Spleen (tissue), 11 donors: ENCODE results near the gene DIP2A. TPM values are rescaled to one million over a fixed set of nuclear protein-coding genes. Genes with fewer than 3 reads are reported as not detected.
"Not testable (repeated sequence)": the region's sequence is repeated elsewhere in the genome, so short reads cannot be mapped to it uniquely, and the experiment has no call there.

Experiments used
- DNase-seq: peaks from one replicate; pipeline ENCODE4 v3.0.0-alpha.2; 2020
- H3K27ac ChIP-seq, 8 donors: fragments of 200-600 bp; sonication (generic) in 7 of 8; 1 replicate in 4 of 8; 2 replicates in 4 of 8; pipeline versions ENCODE4 v1.5.0 to v1.8.0; 2016 to 2021; ENCODE audit warnings: inconsistent platforms in 4 of 8, mild to moderate bottlenecking in 4 of 8, moderate library complexity in 1 of 8
- H3K27me3 ChIP-seq, 7 donors: fragments of 200-600 bp; sonication (generic) in 6 of 7; replicated peaks in 1 of 7; 1 replicate in 4 of 7; 2 replicates in 3 of 7; pipeline versions ENCODE4 v1.5.0 to v1.8.0; 2016 to 2021; ENCODE audit warnings: inconsistent platforms in 3 of 7, mild to moderate bottlenecking in 1 of 7
- H3K36me3 ChIP-seq, 6 donors: fragments of 200-600 bp; sonication (generic) in 5 of 6; 1 replicate in 4 of 6; 2 replicates in 2 of 6; pipeline versions ENCODE4 v1.5.0 to v1.8.0; 2016 to 2021; ENCODE audit warnings: inconsistent platforms in 2 of 6
- H3K4me1 ChIP-seq, 6 donors: fragments of 200-600 bp; sonication (generic) in 5 of 6; 1 replicate in 3 of 6; 2 replicates in 3 of 6; pipeline versions ENCODE4 v1.5.0 to v1.8.0; 2016 to 2021; ENCODE audit warnings: inconsistent platforms in 3 of 6
- H3K4me3 ChIP-seq, 8 donors: fragments of 200-600 bp; sonication (generic) in 7 of 8; 1 replicate in 4 of 8; 2 replicates in 4 of 8; pipeline versions ENCODE4 v1.5.0 to v1.8.0; 2016 to 2021; ENCODE audit warnings: inconsistent platforms in 4 of 8, mild to moderate bottlenecking in 4 of 8, moderate library complexity in 2 of 8
- H3K9me3 ChIP-seq, 8 donors: fragments of 200-600 bp; sonication (generic) in 7 of 8; 1 replicate in 4 of 8; 2 replicates in 4 of 8; pipeline versions ENCODE4 v1.5.0 to v1.8.0; 2016 to 2021; ENCODE audit warnings: inconsistent platforms in 4 of 8
- CTCF ChIP-seq, 11 experiments: fragments of 200-600 bp in 7 of 11; fragments of 450-650 bp in 4 of 11; sonication (generic) in 4 of 11; IDR thresholded peaks in 8 of 11; conservative IDR thresholded peaks in 3 of 11; 1 replicate in 7 of 11; 2 replicates in 4 of 11; pipeline versions ENCODE4 v1.4.0 to v1.8.0; 2016 to 2021; ENCODE audit warnings: antibody characterized with exemption in 11 of 11, inconsistent platforms in 4 of 11, mild to moderate bottlenecking in 1 of 11
- POLR2A ChIP-seq, 3 donors: fragments of 450-650 bp; IDR thresholded peaks; one replicate each; pipeline ENCODE4 v1.5.1; 2017; ENCODE audit warnings: antibody characterized with exemption in 3 of 3, mild to moderate bottlenecking in 1 of 3
- POLR2AphosphoS5 ChIP-seq, 3 donors: sonication (generic); formaldehyde crosslinking; IDR thresholded peaks; one replicate each; pipeline ENCODE4 v1.5.1; 2017; ENCODE audit warnings: antibody characterized with exemption in 3 of 3
- WGBS, 5 donors: extraction: QIAGEN DNeasy Blood & Tissue Kit in 3 of 5; methylation state at CpG; one replicate each; pipeline versions ENCODE4 v1.1.5 to v1.1.7; 2013 to 2018; 5-methylcytosine and 5-hydroxymethylcytosine counted together
- intact Hi-C: fragments of 100-400 bp; cut with DNase I; formaldehyde crosslinking; loops from one replicate; pipeline ENCODE4 v1.15.0; 2023; ENCODE audit warnings: low total_unique reads
- polyA plus RNA-seq, 3 donors: library from polyadenylated mRNA; stranded (reverse); fragments of 200-250 nt; gene quantifications; one replicate each; pipeline ENCODE4 v1.2.1, GENCODE V29; 2013
- total RNA-seq, 7 donors: library from RNA; depleted of rRNA in 3 of 7; stranded (reverse); fragments of >200 nt in 3 of 7; fragmentation: NEBNext Ultra II Directional in 4 of 7; extraction: Animal tissue kit (Norgen Biotek cat#: 25700) in 4 of 7; gene quantifications; one replicate each; pipeline versions ENCODE4 v1.1.0 to v1.2.1, GENCODE V29; 2016 to 2021
- donor health status: healthy with polysubstance abuse.
- donor health status: DM: no; HTN: no; CAD: no; lungs with moderate emphysema.
- donor health status: DM: no; HTN: no; CAD: no.
- donor health status: Bipolar disorder and iron deficiency.
- donor health status: healthy.
- donor health status: DM: no; HTN: no; CAD: no.
- donor health status: DM: yes; HTN: yes; CAD: no.

DIP2A gene
- total and polyA plus RNA-seq, 10 donors: 14.7 to 96.7 (median 64.1) TPM

- Histone ChIP-seq H3K9me3 (no peaks in the 10 kb centered on the region), H3K27ac (peak overlapping the region in 6 of 8 donors; percentile 88 to 96 (median 94)), H3K36me3 (peaks cover 0 to 28% (median 0%) of the 10 kb centered on the region in 6 donors), H3K27me3 (no peaks in the 10 kb centered on the region), H3K4me1 (peaks cover 11 to 77% (median 46%) of the 10 kb centered on the region in 6 donors), H3K4me3 (peak overlapping the region; percentile 86 to 96 (median 92))
- TF ChIP-seq POLR2A (IDR thresholded peaks at IDR 0.05) (no peak), POLR2AphosphoS5 (IDR thresholded peaks at IDR 0.05) (peak in 1 of 3 donors; percentile 48)
- peak; percentile 83 for DNase-seq
- intact Hi-C loops: loop anchor here (5.0 kb wide), 1 partner anchor 137 kb away; the partner anchor contains the start of genes C21orf58 and PCNT
- 2 to 7% (median 5%) methylated on average over 11 to 41 of the region's 41 CpGs for WGBS, 5 donors
These were observed 843 bp downstream of the DIP2A start for GRCh38 chr21:46459356-46460112.

- no peaks in the 10 kb centered on the region for H3K9me3 ChIP-seq
- H3K27me3 ChIP-seq: no peaks in the 10 kb centered on the region
- no peak overlapping the region for H3K27ac ChIP-seq
- H3K4me3 ChIP-seq: no peak overlapping the region
- H3K4me1 ChIP-seq: peaks cover 6 to 69% (median 34%) of the 10 kb centered on the region in 6 donors
- intact Hi-C loops: no loop called here
- TF ChIP-seq CTCF (IDR thresholded peaks at IDR 0.05 in 8 of 11, conservative IDR thresholded peaks at IDR 0.05 in 3 of 11) (no peak), POLR2AphosphoS5 (IDR thresholded peaks at IDR 0.05) (no peak), POLR2A (IDR thresholded peaks at IDR 0.05) (no peak)
- WGBS, 5 donors: 83 to 90% (median 87%) methylated on average over 5 of the region's 5 CpGs
- DNase-seq: no peak
- peaks cover 0 to 32% (median 0%) of the 10 kb centered on the region in 6 donors for H3K36me3 ChIP-seq
These were observed 3.2 kb downstream of the DIP2A start for GRCh38 chr21:46461909-46462308.

DNA sequence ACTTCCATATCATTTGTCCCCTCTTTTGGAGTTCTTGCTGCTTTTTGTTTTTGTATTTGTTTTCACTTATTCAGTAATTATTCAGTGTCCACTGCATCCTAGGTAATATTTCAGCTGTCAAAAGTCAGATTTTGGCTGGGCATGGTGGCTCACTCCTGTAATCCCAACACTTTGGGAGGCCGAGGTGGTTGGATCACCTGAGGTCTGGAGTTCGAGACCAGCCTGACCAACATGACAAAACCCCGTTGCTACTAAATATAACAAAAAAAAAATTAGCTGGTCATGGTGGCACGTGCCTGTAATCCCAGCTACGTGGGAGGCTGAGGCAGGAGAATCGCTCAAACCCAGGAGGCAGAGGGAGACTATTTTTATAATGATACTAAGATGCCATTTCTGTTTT lies 6.5 kb downstream of the DIP2A start:
- Histone ChIP-seq H3K36me3 (peaks cover 0 to 49% (median 0%) of the 10 kb centered on the region in 6 donors), H3K4me1 (peaks cover 0 to 45% (median 16%) of the 10 kb centered on the region in 6 donors), H3K27ac (peak overlapping the region in 4 of 8 donors; percentile 23 to 37 (median 34))
- H3K27me3 ChIP-seq, DNase-seq, H3K4me3 ChIP-seq, intact Hi-C loops, H3K9me3 ChIP-seq: not testable (repeated sequence)
- WGBS, 5 donors: 91 to 97% (median 94%) methylated on average over 6 of the region's 6 CpGs

DNA sequence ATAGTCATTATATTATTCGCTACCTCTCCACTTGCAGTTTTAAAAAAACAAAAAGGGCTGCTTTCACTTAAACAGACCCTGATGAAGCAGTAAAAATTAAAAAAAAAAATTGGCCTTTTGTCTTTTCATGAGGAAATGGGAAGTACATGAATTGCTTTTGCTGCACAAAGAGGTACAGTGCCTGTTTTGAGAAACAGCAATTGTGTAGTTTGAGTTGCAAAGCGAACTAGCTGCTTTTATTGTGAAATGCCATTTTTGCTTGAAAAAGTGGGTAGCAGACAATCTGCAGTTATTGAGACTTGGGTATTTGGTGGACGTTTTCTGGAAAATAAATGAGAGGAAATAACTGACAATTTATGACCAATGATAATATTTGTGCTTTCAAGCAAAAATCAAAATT lies 7.0 kb downstream of the DIP2A start:
- 62 to 80% (median 69%) methylated on average over 3 of the region's 3 CpGs for WGBS, 5 donors
- intact Hi-C loops: no loop called here

More for the DNA sequence above, 7.0 kb downstream of the DIP2A start:
- peak overlapping the region in 4 of 8 donors; percentile 23 to 37 (median 34) for H3K27ac ChIP-seq
- peaks cover 0 to 44% (median 11%) of the 10 kb centered on the region in 6 donors for H3K4me1 ChIP-seq
- peaks cover 0 to 54% (median 0%) of the 10 kb centered on the region in 6 donors for H3K36me3 ChIP-seq
- no peak overlapping the region for H3K4me3 ChIP-seq
- no peak for DNase-seq
- no peaks in the 10 kb centered on the region for H3K27me3 ChIP-seq
- TF ChIP-seq POLR2A (IDR thresholded peaks at IDR 0.05): no peak
- TF ChIP-seq CTCF (IDR thresholded peaks at IDR 0.05 in 8 of 11, conservative IDR thresholded peaks at IDR 0.05 in 3 of 11): no peak
- no peak for TF ChIP-seq POLR2AphosphoS5 (IDR thresholded peaks at IDR 0.05)
- no peaks in the 10 kb centered on the region for H3K9me3 ChIP-seq
